ENCODE results near the gene APCDD1. TPM values are rescaled to one million over a fixed set of nuclear protein-coding genes. Genes with fewer than 3 reads are reported as not detected.

APCDD1 gene
- not detected for polyA plus RNA-seq (2012; ENCODE audit: insufficient read depth, insufficient read length, low read depth)

- TF ChIP-seq, protein P1, sequence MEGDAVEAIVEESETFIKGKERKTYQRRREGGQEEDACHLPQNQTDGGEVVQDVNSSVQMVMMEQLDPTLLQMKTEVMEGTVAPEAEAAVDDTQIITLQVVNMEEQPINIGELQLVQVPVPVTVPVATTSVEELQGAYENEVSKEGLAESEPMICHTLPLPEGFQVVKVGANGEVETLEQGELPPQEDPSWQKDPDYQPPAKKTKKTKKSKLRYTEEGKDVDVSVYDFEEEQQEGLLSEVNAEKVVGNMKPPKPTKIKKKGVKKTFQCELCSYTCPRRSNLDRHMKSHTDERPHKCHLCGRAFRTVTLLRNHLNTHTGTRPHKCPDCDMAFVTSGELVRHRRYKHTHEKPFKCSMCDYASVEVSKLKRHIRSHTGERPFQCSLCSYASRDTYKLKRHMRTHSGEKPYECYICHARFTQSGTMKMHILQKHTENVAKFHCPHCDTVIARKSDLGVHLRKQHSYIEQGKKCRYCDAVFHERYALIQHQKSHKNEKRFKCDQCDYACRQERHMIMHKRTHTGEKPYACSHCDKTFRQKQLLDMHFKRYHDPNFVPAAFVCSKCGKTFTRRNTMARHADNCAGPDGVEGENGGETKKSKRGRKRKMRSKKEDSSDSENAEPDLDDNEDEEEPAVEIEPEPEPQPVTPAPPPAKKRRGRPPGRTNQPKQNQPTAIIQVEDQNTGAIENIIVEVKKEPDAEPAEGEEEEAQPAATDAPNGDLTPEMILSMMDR (IDR thresholded peaks at IDR 0.05; ENCODE audit: low read depth, low read length): no peak
- peaks cover 14% of the 10 kb centered on the region for H3K27me3 ChIP-seq
- no peak within 1 kb of the TSS for H3K4me3 ChIP-seq (ENCODE audit: low read depth, low read length)
- H3K9me3 ChIP-seq: no peaks in the 10 kb centered on the region
- no peaks in the 10 kb centered on the region for H3K4me1 ChIP-seq
- no peak for DNase-seq
- no peaks in the 10 kb centered on the region for H3K36me3 ChIP-seq
Observed at GRCh38 chr18:10453806-10454680, at the start of gene APCDD1. APCDD1 (plus strand) TSS chr18:10454635; CDS start chr18:10454982, 347 bp downstream.

DNA sequence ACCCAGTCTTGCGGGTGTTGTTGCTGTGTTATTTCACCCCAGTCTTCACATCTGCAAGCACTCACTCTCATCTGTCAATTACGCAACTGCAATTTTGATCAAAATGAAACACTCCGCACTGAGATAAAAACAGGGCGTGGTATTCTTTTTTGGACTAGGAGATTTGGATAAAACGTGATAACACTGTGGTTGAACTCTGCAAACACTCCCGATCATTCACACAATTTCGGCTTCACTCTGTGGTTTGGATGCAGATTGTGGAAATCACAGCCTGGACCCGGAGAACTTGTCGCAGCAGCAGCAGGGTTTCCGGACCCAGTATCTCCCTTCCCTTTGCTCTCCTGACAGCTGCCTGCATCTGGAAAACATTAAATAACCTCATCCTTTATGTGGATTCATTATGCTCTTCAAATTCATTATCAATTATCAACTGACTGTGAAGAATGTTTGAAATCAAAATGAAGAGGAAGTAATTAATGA is 49.4 kb upstream of the APCDD1 start:
- TF ChIP-seq, protein P1 (IDR thresholded peaks at IDR 0.05; ENCODE audit: low read depth, low read length): no peak
- DNase-seq: no peak
- Histone ChIP-seq H3K4me1 (no peaks in the 10 kb centered on the region), H3K27me3 (no peaks in the 10 kb centered on the region; the same call in 1 of the 2 replicates), H3K9me3 (no peaks in the 10 kb centered on the region), H3K4me3 (ENCODE audit: low read depth, low read length) (no peak overlapping the region), H3K36me3 (no peaks in the 10 kb centered on the region)

GRCh38 chr18:10405816-10406663 is 48.4 kb upstream of the APCDD1 start:
- Histone ChIP-seq H3K9me3 (no peaks in the 10 kb centered on the region), H3K36me3 (no peaks in the 10 kb centered on the region), H3K4me3 (ENCODE audit: low read depth, low read length) (no peak overlapping the region), H3K4me1 (no peaks in the 10 kb centered on the region), H3K27me3 (no peaks in the 10 kb centered on the region; the same call in 1 of the 2 replicates)
- TF ChIP-seq, protein P1 (IDR thresholded peaks at IDR 0.05; ENCODE audit: low read depth, low read length): no peak
- DNase-seq: no peak

DNA sequence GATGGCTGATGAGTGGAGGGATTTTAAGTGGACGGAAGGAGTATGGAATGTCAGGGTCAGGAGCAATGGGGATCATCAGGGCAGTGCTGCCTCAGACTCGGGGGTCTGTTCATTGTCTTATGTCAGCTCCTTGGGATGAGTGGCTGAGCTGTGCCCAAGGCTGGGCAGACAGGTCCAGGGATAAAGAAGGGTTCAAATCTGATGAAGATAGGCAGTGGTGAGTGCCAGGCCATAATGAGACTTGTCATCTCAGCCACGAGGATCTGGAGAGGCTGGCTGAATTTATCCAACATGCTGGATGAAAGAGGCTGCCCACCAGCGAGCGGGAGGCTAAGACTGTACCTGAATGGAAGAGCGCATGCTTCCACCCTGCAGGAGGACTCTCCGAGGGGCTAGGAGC is 46.3 kb upstream of the APCDD1 start:
- Histone ChIP-seq H3K36me3 (no peaks in the 10 kb centered on the region), H3K27me3 (no peaks in the 10 kb centered on the region; the same call in 1 of the 2 replicates), H3K4me3 (ENCODE audit: low read depth, low read length) (no peak overlapping the region), H3K9me3 (no peaks in the 10 kb centered on the region), H3K4me1 (no peaks in the 10 kb centered on the region)
- no peak for DNase-seq
- TF ChIP-seq, protein P1 (IDR thresholded peaks at IDR 0.05; ENCODE audit: low read depth, low read length): no peak

- TF ChIP-seq, protein P1 (IDR thresholded peaks at IDR 0.05; ENCODE audit: low read depth, low read length): no peak
- no peak for DNase-seq
- Histone ChIP-seq H3K9me3 (no peaks in the 10 kb centered on the region), H3K4me3 (ENCODE audit: low read depth, low read length) (no peak overlapping the region), H3K36me3 (no peaks in the 10 kb centered on the region), H3K27me3 (no peaks in the 10 kb centered on the region; the same call in 1 of the 2 replicates), H3K4me1 (no peaks in the 10 kb centered on the region)
Observed at GRCh38 chr18:10409041-10409440, 45.4 kb upstream of the APCDD1 start.

All from BE2C (cell line).